B cell (primary cell): ENCODE results near the gene KCNIP2. TPM values are rescaled to one million over a fixed set of nuclear protein-coding genes. Genes with fewer than 3 reads are reported as not detected.

Experiments
- ATAC-seq: fragments of 200-7000 bp; cut with Tn5 transposase; one replicate; pipeline ENCODE4 v1.10.0; 2021; ENCODE audit warnings: low read depth, mild to moderate bottlenecking, moderate number of reproducible peaks, moderate library complexity
- CTCF ChIA-PET: fragments of 350-600 bp; sonication (Branson Sonifier 250); formaldehyde crosslinking; loops from one replicate; lab custom pipeline; 2021; ENCODE audit warnings: antibody characterized with exemption, inconsistent platforms; lab: Charles Lee
- POLR2A ChIA-PET: fragments of 350-600 bp; sonication (Branson Sonifier 250); formaldehyde crosslinking; loops from one replicate; lab custom pipeline; 2021; ENCODE audit warnings: antibody characterized with exemption; lab: Charles Lee
- DNase-seq: peaks from one replicate; pipeline ENCODE4 v3.0.0; 2013
- H2AFZ ChIP-seq: 2 replicates; pipeline ENCODE4 v1.6.1; 2012; ENCODE audit warnings: mild to moderate bottlenecking, low read depth, low read length; ENCODE audit not compliant: insufficient read depth, poor library complexity, severe bottlenecking
- H3K27ac ChIP-seq, 2 donors: 1 replicate in 1 of 2; 2 replicates in 1 of 2; pipeline ENCODE4 v1.5.1; 2012 to 2013; ENCODE audit warnings: low read length in 2 of 2, mild to moderate bottlenecking in 2 of 2, moderate library complexity in 1 of 2
- H3K27me3 ChIP-seq, 4 experiments: fragments of 200-600 bp in 1 of 4; sonication (generic) in 1 of 4; replicated peaks in 1 of 4; 1 replicate in 2 of 4; 2 replicates in 2 of 4; pipeline versions ENCODE4 v1.6.1 to v1.7.0; 2013 to 2016; ENCODE audit warnings: low read length in 3 of 4, mild to moderate bottlenecking in 2 of 4, mixed read lengths in 1 of 4, moderate library complexity in 1 of 4; ENCODE audit not compliant: insufficient read depth in 4 of 4, control insufficient read depth in 3 of 4; ENCODE audit errors: control extremely low read depth in 1 of 4
- H3K36me3 ChIP-seq, 2 experiments: replicated peaks in 1 of 2; 1 replicate in 1 of 2; 2 replicates in 1 of 2; pipeline versions ENCODE4 v1.6.1 to v1.7.1; 2013; ENCODE audit warnings: low read length in 1 of 2; ENCODE audit not compliant: insufficient read depth in 2 of 2, control insufficient read depth in 1 of 2; ENCODE audit errors: control extremely low read depth in 1 of 2, extremely low read depth in 1 of 2
- H3K4me1 ChIP-seq, 2 donors: fragments of 200-600 bp in 1 of 2; sonication (generic) in 1 of 2; 1 replicate in 1 of 2; 2 replicates in 1 of 2; pipeline versions ENCODE4 v1.5.1 to v1.6.1; 2013 to 2017; ENCODE audit warnings: low read length in 2 of 2; ENCODE audit not compliant: control insufficient read depth in 2 of 2, insufficient read depth in 2 of 2
- H3K4me2 ChIP-seq: replicated peaks from 2 replicates; pipeline ENCODE3; 2012; ENCODE audit warnings: mild to moderate bottlenecking, low read depth, low read length; ENCODE audit not compliant: poor library complexity, severe bottlenecking
- H3K4me3 ChIP-seq, 5 experiments: fragments of 200-600 bp in 1 of 5; sonication (generic) in 1 of 5; 1 replicate in 3 of 5; 2 replicates in 2 of 5; pipeline versions ENCODE4 v1.5.1 to v1.7.0; 2011 to 2016; ENCODE audit warnings: low read length in 4 of 5, mild to moderate bottlenecking in 4 of 5, low read depth in 2 of 5, control low read depth in 1 of 5, moderate library complexity in 1 of 5; ENCODE audit not compliant: insufficient read depth in 1 of 5; ENCODE audit errors: control extremely low read depth in 1 of 5, extremely low read depth in 1 of 5
- H3K79me2 ChIP-seq: fragments of 200-600 bp; sonication (generic); one replicate; pipeline ENCODE4 v1.6.0; 2016; ENCODE audit warnings: low read length; ENCODE audit not compliant: control insufficient read depth, insufficient read depth
- H3K9ac ChIP-seq: fragments of 200-600 bp; sonication (generic); 2 replicates; pipeline ENCODE4 v1.6.1; 2017; ENCODE audit warnings: mild to moderate bottlenecking, low read length, moderate library complexity
- H3K9me3 ChIP-seq, 3 donors: one replicate each; pipeline versions ENCODE4 v1.6.1 to v1.7.1; 2013; ENCODE audit warnings: low read length in 2 of 3; ENCODE audit not compliant: control insufficient read depth in 2 of 3, insufficient read depth in 1 of 3; ENCODE audit errors: control extremely low read depth in 1 of 3
- H4K20me1 ChIP-seq: 2 replicates; pipeline ENCODE4 v1.6.0; 2012; ENCODE audit warnings: mild to moderate bottlenecking, low read length; ENCODE audit not compliant: insufficient read depth, control insufficient read depth, poor library complexity, severe bottlenecking
- H3K27ac Mint-ChIP-seq: one replicate; pipeline ENCODE4 v1.8.0; 2021; ENCODE audit warnings: mixed read lengths
- H3K27me3 Mint-ChIP-seq: one replicate; pipeline ENCODE4 v1.8.0; 2021; ENCODE audit warnings: mixed read lengths
- H3K4me1 Mint-ChIP-seq: one replicate; pipeline ENCODE4 v1.8.0; 2021; ENCODE audit warnings: mixed read lengths
- H3K4me3 Mint-ChIP-seq: one replicate; pipeline ENCODE4 v1.8.0; 2021; ENCODE audit warnings: mixed read lengths
- H3K9me3 Mint-ChIP-seq: one replicate; pipeline ENCODE4 v1.8.0; 2022; ENCODE audit warnings: mixed read lengths; ENCODE audit not compliant: insufficient read depth
- CTCF ChIP-seq: fragments of 200-600 bp; IDR thresholded peaks from one replicate; pipeline ENCODE4 v1.8.0; 2022; ENCODE audit warnings: antibody characterized with exemption, mild to moderate bottlenecking
- EZH2 ChIP-seq: IDR thresholded peaks from 2 replicates; pipeline ENCODE4 v1.6.1; 2012; ENCODE audit warnings: borderline replicate concordance, low read depth, mild to moderate bottlenecking, moderate library complexity, low read length; ENCODE audit not compliant: insufficient read depth, poor library complexity, severe bottlenecking
- WGBS: methylation state at CpG from one replicate; pipeline ENCODE4 v1.1.5; 2013; ENCODE audit warnings: missing lambda C conversion rate; ENCODE audit not compliant: insufficient coverage; 5-methylcytosine and 5-hydroxymethylcytosine counted together
- intact Hi-C: fragments of 100-400 bp; cut with micrococcal nuclease; formaldehyde crosslinking; loops from one replicate; pipeline ENCODE4 v1.10.0; 2022
- polyA plus RNA-seq: library from polyadenylated mRNA; depleted of rRNA; stranded (reverse); fragments of >200 nt; gene quantifications from 2 replicates; pipeline ENCODE4 v1.2.3, GENCODE V29; 2012
- total RNA-seq, 2 donors: library from RNA; stranded (reverse); fragments of 120-200 nt in 1 of 2; gene quantifications; 1 replicate in 1 of 2; 2 replicates in 1 of 2; pipeline versions ENCODE4 v1.2.3 to v1.2.4, GENCODE V29; 2013 to 2022

The KCNIP2 gene
- total and polyA plus RNA-seq, 2 donors (not counting 1 experiment from before 2014, with no cell fraction given) = 3.5 to 34.7 TPM

DNA sequence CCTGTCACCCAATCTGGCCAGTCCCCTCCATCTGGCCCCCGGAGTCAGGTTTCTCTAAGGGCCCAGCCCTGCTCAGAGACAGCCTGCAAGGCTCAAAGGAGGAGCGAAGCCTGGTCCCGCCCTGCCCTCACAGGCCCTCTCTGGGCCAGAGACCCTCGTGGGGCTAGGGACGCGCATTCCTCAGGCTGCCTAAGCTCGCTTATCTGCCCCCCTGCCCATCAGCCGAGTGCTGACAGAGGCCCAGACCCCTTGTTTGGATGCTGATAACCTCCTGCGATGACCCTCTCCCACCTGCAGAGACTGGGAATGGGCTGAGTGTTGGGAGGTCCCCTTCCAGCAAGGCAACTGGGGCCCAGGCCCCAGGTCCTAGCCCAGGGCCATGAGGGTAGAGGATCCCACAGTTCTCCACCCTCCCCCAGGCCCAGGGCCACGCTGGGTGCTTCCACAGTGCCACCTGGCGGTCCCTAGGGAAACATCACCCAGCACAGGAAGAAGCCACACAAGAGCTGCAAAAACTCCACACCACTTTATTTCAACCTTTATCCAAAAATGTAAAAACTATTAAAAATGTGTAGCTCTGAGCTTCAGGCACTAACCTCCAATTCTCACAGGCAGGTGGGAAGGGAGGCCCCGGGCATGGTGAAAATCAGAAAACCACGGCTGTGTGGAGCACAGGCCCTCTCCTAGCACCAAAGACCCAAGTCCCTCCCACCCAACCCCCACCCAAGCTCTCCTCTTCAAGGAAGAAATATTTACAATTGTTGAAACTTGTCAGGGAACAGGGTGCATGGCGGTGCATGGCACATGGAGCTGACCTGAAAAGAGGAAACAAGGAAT lies 62.6 kb downstream of the KCNIP2 start:
- ChIA-PET CTCF (interaction anchor here (0.5 to 5.0 kb wide), 24 partner anchors 9 to 785 kb away, joined by 3 to 48 read pairs (median 4); partner anchors contain the start of genes DPCD, OGA and POLL), POLR2A (interaction anchor here (0.5 to 0.9 kb wide), 3 partner anchors 9 to 320 kb away, joined by 3 read pairs; partner anchors contain the start of gene OGA)
- TF ChIP-seq CTCF (peak; percentile 96), EZH2 (no peak)
- Histone ChIP-seq H3K27ac (no peak overlapping the region), H3K36me3 (peaks cover 0 to 17% of the 10 kb centered on the region in 2 experiments), H3K4me3 (no peak overlapping the region), H3K79me2 (peaks cover 24% of the 10 kb centered on the region), H3K4me1 (peaks cover 39 to 63% of the 10 kb centered on the region in 2 donors), H2AFZ (no peak overlapping the region), H4K20me1 (peaks cover 54% of the 10 kb centered on the region), H3K27me3 (peaks cover 0 to 34% (median 18%) of the 10 kb centered on the region in 4 experiments), H3K9me3 (peaks cover 0 to 14% (median 0%) of the 10 kb centered on the region in 3 donors), H3K9ac (no peak overlapping the region), H3K4me2 (peak overlapping the region; percentile 92)
- Mint-ChIP-seq H3K27ac (no peak overlapping the region), H3K4me3 (peak overlapping the region; percentile 99), H3K9me3 (no peaks in the 10 kb centered on the region), H3K4me1 (peaks cover 66% of the 10 kb centered on the region), H3K27me3 (peaks cover 20% of the 10 kb centered on the region)
- intact Hi-C loops = loop anchor here (1.0 to 5.0 kb wide), 5 partner anchors 14 to 292 kb away; partner anchors contain the start of genes DPCD, FBXW4 and POLL
- DNase-seq (peak; percentile 79), ATAC-seq (peak; percentile 64)
- 74% methylated on average over 11 of the region's 14 CpGs for WGBS
